Measurements from ENCODE around the gene LPO. TPM values are rescaled to one million over a fixed set of nuclear protein-coding genes. Genes with fewer than 3 reads are reported as not detected.

LPO gene
- total RNA-seq, 1 experiment from 2014 or later = 0.20 TPM

DNA sequence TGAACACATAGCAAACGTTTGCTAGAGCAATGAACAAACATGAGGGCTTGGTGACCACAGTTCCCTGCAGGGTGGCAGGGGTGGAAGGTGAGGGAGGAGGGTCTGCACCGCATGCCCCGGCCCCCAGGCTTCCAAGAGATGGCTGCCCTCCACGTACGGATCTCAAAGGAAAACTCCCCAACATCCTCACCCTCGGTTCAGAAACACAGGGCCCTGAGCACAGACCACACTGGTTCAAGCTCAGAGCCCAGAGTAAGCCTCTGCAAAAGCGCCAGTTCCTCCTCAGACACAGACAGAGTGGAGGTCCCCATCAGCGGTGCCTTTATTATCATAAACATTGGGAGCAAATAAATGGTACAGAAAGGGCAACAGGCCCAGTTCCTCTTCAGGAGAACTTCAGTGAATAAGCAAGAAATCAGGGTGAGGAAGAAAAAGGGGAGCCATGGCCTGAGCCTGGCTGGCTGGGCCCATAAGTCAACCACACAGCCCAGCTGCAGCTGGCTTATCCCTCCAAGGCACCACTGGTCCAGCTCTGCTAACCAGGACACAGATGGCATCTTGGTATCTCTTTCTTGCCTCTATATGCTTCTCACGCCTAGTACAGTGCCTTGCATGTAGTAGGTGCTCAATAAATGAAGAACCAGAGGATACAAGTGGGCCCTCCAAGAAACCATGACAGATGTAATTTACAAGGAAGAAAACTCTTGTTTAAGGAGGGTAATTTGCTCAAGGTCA, 31.3 kb downstream of the LPO start (continued):
- TF ChIP-seq, protein P1, sequence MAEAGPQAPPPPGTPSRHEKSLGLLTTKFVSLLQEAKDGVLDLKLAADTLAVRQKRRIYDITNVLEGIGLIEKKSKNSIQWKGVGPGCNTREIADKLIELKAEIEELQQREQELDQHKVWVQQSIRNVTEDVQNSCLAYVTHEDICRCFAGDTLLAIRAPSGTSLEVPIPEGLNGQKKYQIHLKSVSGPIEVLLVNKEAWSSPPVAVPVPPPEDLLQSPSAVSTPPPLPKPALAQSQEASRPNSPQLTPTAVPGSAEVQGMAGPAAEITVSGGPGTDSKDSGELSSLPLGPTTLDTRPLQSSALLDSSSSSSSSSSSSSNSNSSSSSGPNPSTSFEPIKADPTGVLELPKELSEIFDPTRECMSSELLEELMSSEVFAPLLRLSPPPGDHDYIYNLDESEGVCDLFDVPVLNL (CRISPR knock-in tag; IDR thresholded peaks at IDR 0.05; ENCODE audit: borderline replicate concordance, low read depth) = no peak
- TF ChIP-seq, protein P2, sequence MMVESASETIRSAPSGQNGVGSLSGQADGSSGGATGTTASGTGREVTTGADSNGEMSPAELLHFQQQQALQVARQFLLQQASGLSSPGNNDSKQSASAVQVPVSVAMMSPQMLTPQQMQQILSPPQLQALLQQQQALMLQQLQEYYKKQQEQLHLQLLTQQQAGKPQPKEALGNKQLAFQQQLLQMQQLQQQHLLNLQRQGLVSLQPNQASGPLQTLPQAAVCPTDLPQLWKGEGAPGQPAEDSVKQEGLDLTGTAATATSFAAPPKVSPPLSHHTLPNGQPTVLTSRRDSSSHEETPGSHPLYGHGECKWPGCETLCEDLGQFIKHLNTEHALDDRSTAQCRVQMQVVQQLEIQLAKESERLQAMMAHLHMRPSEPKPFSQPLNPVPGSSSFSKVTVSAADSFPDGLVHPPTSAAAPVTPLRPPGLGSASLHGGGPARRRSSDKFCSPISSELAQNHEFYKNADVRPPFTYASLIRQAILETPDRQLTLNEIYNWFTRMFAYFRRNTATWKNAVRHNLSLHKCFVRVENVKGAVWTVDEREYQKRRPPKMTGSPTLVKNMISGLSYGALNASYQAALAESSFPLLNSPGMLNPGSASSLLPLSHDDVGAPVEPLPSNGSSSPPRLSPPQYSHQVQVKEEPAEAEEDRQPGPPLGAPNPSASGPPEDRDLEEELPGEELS (CRISPR knock-in tag; IDR thresholded peaks at IDR 0.05) = no peak
- TF ChIP-seq RORB (CRISPR knock-in tag; IDR thresholded peaks at IDR 0.05) = no peak
- TF ChIP-seq, protein P3, sequence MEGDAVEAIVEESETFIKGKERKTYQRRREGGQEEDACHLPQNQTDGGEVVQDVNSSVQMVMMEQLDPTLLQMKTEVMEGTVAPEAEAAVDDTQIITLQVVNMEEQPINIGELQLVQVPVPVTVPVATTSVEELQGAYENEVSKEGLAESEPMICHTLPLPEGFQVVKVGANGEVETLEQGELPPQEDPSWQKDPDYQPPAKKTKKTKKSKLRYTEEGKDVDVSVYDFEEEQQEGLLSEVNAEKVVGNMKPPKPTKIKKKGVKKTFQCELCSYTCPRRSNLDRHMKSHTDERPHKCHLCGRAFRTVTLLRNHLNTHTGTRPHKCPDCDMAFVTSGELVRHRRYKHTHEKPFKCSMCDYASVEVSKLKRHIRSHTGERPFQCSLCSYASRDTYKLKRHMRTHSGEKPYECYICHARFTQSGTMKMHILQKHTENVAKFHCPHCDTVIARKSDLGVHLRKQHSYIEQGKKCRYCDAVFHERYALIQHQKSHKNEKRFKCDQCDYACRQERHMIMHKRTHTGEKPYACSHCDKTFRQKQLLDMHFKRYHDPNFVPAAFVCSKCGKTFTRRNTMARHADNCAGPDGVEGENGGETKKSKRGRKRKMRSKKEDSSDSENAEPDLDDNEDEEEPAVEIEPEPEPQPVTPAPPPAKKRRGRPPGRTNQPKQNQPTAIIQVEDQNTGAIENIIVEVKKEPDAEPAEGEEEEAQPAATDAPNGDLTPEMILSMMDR (IDR thresholded peaks at IDR 0.05) = no peak
- TF ChIP-seq, protein P4, sequence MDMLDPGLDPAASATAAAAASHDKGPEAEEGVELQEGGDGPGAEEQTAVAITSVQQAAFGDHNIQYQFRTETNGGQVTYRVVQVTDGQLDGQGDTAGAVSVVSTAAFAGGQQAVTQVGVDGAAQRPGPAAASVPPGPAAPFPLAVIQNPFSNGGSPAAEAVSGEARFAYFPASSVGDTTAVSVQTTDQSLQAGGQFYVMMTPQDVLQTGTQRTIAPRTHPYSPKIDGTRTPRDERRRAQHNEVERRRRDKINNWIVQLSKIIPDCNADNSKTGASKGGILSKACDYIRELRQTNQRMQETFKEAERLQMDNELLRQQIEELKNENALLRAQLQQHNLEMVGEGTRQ (CRISPR knock-in tag; IDR thresholded peaks at IDR 0.05) = no peak
- TF ChIP-seq, protein P5, sequence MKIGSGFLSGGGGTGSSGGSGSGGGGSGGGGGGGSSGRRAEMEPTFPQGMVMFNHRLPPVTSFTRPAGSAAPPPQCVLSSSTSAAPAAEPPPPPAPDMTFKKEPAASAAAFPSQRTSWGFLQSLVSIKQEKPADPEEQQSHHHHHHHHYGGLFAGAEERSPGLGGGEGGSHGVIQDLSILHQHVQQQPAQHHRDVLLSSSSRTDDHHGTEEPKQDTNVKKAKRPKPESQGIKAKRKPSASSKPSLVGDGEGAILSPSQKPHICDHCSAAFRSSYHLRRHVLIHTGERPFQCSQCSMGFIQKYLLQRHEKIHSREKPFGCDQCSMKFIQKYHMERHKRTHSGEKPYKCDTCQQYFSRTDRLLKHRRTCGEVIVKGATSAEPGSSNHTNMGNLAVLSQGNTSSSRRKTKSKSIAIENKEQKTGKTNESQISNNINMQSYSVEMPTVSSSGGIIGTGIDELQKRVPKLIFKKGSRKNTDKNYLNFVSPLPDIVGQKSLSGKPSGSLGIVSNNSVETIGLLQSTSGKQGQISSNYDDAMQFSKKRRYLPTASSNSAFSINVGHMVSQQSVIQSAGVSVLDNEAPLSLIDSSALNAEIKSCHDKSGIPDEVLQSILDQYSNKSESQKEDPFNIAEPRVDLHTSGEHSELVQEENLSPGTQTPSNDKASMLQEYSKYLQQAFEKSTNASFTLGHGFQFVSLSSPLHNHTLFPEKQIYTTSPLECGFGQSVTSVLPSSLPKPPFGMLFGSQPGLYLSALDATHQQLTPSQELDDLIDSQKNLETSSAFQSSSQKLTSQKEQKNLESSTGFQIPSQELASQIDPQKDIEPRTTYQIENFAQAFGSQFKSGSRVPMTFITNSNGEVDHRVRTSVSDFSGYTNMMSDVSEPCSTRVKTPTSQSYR (CRISPR knock-in tag; IDR thresholded peaks at IDR 0.05) = no peak
- TF ChIP-seq, protein P6, sequence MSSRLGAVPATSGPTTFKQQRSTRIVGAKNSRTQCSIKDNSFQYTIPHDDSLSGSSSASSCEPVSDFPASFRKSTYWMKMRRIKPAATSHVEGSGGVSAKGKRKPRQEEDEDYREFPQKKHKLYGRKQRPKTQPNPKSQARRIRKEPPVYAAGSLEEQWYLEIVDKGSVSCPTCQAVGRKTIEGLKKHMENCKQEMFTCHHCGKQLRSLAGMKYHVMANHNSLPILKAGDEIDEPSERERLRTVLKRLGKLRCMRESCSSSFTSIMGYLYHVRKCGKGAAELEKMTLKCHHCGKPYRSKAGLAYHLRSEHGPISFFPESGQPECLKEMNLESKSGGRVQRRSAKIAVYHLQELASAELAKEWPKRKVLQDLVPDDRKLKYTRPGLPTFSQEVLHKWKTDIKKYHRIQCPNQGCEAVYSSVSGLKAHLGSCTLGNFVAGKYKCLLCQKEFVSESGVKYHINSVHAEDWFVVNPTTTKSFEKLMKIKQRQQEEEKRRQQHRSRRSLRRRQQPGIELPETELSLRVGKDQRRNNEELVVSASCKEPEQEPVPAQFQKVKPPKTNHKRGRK (CRISPR knock-in tag; IDR thresholded peaks at IDR 0.05; ENCODE audit: borderline replicate concordance) = no peak
- TF ChIP-seq NR3C1 (CRISPR knock-in tag; conservative IDR thresholded peaks at IDR 0.05; ENCODE audit: low read depth) = no peak

DNA sequence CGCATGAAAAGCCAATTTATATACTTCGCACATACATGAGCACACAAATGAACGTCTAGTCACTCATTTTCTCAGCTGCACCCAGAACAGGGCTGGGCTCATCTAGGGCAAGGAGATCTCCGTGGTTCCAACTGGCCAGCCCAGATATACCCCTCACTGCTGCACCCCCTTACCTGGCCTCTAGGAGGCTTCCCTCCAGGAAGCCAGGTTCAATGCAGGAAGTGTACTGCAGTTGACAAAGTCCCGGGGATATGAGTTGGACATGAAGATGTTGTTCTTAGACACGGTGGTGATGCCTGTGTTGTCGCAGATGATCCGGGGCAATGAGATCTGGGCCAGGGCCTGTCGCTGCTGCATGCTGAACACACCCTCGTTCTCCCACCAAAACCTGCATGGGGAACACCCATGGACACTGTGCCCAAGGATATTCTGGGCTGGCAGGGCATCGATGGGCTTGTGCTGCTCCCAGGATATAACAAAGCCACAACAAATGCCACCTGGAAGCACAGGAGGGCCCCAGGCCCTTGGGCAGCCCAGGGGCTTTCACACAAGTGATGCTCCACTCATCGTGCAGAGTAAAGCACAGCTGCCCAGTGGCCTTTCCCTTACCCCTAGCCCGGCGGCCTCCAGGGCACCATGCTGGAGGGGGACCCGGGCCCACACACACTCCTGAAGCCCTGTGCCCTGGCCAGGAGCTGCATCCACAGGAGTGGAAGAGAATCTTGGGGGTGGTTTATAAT, 32.3 kb downstream of the LPO start:
- ChIA-PET POLR2A (no interaction called here), CTCF (interaction anchor here (0.6 to 2.1 kb wide), 3 partner anchors 16 to 153 kb away, joined by 3 to 8 read pairs (median 3); no protein-coding TSS in a partner anchor)
- Mint-ChIP-seq H3K27me3 (ENCODE audit: low read depth) (peaks cover 7% of the 10 kb centered on the region), H3K4me1 (no peaks in the 10 kb centered on the region), H3K36me3 (no peaks in the 10 kb centered on the region), H3K9me3 (no peaks in the 10 kb centered on the region), H3K27ac (no peak overlapping the region), H3K4me3 (no peak overlapping the region)
- no peak for TF ChIP-seq NR3C1 (CRISPR knock-in tag; conservative IDR thresholded peaks at IDR 0.05; ENCODE audit: low read depth)
- TF ChIP-seq, protein P7, sequence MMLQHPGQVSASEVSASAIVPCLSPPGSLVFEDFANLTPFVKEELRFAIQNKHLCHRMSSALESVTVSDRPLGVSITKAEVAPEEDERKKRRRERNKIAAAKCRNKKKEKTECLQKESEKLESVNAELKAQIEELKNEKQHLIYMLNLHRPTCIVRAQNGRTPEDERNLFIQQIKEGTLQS (CRISPR knock-in tag; conservative IDR thresholded peaks at IDR 0.05) = no peak
- TF ChIP-seq, protein P3 (IDR thresholded peaks at IDR 0.05) = peak; percentile 50
- DNase-seq (ENCODE audit: low spot score) = peak; percentile 45
- peak; percentile 96 for ATAC-seq
